AG04450 (cell line): Measurements from ENCODE around the gene LRRFIP2. TPM values are rescaled to one million over a fixed set of nuclear protein-coding genes. Genes with fewer than 3 reads are reported as not detected.
A peak's percentile ranks its signal among the peaks of the same experiment; 100 is the strongest.

Experiments
- CTCF ChIA-PET: fragments of 300-600, 350-600 bp; formaldehyde crosslinking; extraction: SDS; loops from one replicate; lab custom pipeline; 2022; ENCODE audit warnings: antibody characterized with exemption, inconsistent platforms; lab: Charles Lee
- POLR2A ChIA-PET: fragments of 350-600 bp; formaldehyde crosslinking; extraction: SDS; loops from one replicate; lab custom pipeline; 2021; ENCODE audit warnings: antibody characterized with exemption, inconsistent platforms; lab: Yijun Ruan, JAX
- DNase-seq: peaks from one replicate; pipeline ENCODE4 v3.0.0-alpha.2; 2011; ENCODE audit warnings: low read depth, low spot score
- H3K27ac ChIP-seq: one replicate; pipeline ENCODE4 v1.5.1; 2012; ENCODE audit warnings: low read depth, low read length, control low read depth
- H3K27me3 ChIP-seq: one replicate; pipeline ENCODE4 v1.6.0; 2012; ENCODE audit warnings: low read length; ENCODE audit not compliant: control insufficient read depth, insufficient read depth
- H3K4me3 ChIP-seq: 2 replicates; pipeline ENCODE4 v1.5.1; 2011; ENCODE audit warnings: mild to moderate bottlenecking, low read depth, low read length, control low read depth
- H3K9me3 ChIP-seq: 2 replicates; pipeline ENCODE4 v1.5.1; 2012; ENCODE audit warnings: low read length; ENCODE audit not compliant: control insufficient read depth, insufficient read depth
- polyA plus RNA-seq: library from polyadenylated mRNA; depleted of rRNA; stranded (reverse); fragments of >200 nt; gene quantifications from 2 replicates; pipeline ENCODE4 v1.2.3, GENCODE V29; 2011
- TF ChIP-seq, protein P1 (sequence below): IDR thresholded peaks from 2 replicates; pipeline ENCODE4 v1.5.1; 2011; ENCODE audit warnings: low read depth, low read length, control low read depth, inconsistent platforms

LRRFIP2 gene
- polyA plus RNA-seq, 1 experiment, result 52.7 TPM

DNA sequence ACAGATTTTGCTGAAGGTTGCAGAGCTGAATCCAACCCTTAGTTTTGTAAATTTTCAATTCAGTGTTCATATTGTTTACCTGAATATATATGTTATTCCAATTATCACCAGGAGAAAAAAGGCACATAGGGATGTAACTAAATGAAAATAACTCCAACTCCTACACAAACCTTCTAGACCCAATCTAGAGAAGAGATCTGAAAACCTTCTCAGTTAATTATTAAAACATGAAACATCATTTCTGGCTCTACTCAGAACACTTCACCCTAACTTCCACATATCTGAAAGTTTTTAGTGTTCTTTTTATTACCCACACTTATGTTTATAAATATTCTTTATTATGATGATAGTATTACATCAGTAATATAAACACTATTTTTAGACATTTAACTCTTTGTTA is 76.6 kb downstream of the LRRFIP2 start:
- ChIA-PET CTCF (no interaction called here), POLR2A (no interaction called here)
- Histone ChIP-seq H3K27ac (no peak overlapping the region), H3K4me3 (no peak overlapping the region), H3K9me3 (no peaks in the 10 kb centered on the region), H3K27me3 (no peaks in the 10 kb centered on the region)
- no peak for DNase-seq
- TF ChIP-seq, protein P1, sequence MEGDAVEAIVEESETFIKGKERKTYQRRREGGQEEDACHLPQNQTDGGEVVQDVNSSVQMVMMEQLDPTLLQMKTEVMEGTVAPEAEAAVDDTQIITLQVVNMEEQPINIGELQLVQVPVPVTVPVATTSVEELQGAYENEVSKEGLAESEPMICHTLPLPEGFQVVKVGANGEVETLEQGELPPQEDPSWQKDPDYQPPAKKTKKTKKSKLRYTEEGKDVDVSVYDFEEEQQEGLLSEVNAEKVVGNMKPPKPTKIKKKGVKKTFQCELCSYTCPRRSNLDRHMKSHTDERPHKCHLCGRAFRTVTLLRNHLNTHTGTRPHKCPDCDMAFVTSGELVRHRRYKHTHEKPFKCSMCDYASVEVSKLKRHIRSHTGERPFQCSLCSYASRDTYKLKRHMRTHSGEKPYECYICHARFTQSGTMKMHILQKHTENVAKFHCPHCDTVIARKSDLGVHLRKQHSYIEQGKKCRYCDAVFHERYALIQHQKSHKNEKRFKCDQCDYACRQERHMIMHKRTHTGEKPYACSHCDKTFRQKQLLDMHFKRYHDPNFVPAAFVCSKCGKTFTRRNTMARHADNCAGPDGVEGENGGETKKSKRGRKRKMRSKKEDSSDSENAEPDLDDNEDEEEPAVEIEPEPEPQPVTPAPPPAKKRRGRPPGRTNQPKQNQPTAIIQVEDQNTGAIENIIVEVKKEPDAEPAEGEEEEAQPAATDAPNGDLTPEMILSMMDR, result no peak

DNA sequence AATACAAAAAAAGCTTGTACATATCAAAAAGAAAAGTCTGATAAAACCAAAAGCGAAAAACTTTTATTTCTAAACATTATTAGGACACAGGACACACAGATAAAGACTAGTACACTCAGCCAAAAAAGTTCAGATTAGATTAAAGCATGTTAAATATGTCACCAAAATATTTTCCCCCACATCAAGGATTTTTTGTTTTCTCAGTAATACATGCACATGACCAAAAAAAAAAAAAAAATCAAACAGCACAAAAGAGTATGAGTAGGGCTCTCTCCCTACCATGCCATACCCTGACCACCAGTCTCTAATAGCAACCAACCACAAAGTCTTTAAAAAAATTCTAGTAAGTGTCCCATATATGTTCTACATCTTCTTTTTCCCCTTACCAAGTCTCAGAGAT is 77.4 kb downstream of the LRRFIP2 start:
- Histone ChIP-seq H3K4me3 (no peak overlapping the region), H3K27ac (no peak overlapping the region), H3K27me3 (no peaks in the 10 kb centered on the region), H3K9me3 (no peaks in the 10 kb centered on the region)
- CTCF ChIA-PET, result no interaction called here
- POLR2A ChIA-PET, result interaction anchor here (0.6 kb wide), 1 partner anchor 116 kb away, joined by 5 read pairs; no protein-coding TSS in a partner anchor
- DNase-seq, result no peak
- TF ChIP-seq, protein P1, result no peak

DNA sequence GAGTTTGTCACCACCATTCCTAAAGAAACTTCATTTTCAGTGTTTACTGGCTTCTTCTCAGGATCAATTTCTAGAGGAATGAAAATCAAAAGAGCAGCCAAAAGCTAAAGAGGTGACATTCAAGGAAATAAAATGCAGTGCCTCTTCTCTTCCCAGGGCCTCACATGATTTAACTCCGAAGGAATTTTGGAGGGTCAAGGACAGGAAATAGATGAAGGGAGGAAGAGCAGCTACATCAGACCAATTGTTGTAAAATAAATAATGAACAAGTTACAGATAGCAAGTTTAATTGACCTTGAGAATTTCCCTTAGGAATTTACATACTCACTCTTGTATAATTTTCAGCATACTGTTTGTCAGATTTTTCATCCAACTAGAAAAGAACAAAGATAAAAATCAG is 78.1 kb downstream of the LRRFIP2 start:
- Histone ChIP-seq H3K27me3 (no peaks in the 10 kb centered on the region), H3K27ac (no peak overlapping the region), H3K9me3 (no peaks in the 10 kb centered on the region), H3K4me3 (no peak overlapping the region)
- peak; percentile 8 for DNase-seq
- ChIA-PET POLR2A (no interaction called here), CTCF (no interaction called here)
- TF ChIP-seq, protein P1, result no peak

DNA sequence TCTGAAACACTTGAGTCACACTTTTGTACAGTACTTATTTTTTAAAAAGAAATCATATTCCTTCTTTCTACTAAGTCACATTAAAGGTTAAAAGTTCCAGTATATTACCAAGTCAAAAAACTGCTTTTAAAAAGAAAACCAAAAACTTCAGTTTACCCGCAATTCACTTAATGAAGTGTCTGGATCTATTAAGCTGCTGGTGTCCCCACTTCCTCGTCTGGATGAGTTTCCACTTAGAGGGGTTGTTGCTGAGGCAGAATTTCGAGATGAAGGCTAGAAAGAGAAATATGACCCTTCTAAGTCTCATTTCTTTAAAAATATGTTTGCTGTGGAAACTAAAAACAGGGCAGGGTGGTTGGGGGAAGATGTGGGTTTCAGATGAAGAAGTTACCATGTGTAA is 79.7 kb downstream of the LRRFIP2 start:
- ChIA-PET CTCF (no interaction called here), POLR2A (no interaction called here)
- no peak for DNase-seq
- Histone ChIP-seq H3K9me3 (no peaks in the 10 kb centered on the region), H3K27ac (no peak overlapping the region), H3K27me3 (no peaks in the 10 kb centered on the region), H3K4me3 (no peak overlapping the region)
- TF ChIP-seq, protein P1, result no peak

DNA sequence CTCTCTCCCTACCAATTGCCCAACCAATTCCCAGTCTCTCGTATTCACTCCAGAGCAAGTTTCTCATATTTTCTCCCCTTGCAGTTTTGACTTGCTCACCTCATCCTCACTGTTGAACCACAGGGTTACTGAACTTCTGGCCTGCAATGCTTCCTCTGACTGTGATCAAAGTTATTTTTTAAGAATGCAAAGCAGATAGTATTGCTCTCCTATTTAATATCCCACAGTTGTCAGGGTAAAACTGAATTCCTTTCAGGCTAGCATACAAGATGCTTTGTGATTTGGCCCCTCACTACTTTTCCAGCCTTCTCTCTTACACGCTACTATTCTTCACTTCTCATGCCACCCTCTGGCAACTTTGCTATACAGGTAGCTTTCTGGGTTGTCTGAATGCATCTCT is 80.9 kb downstream of the LRRFIP2 start:
- no peak overlapping the region for H3K27ac ChIP-seq
- TF ChIP-seq, protein P1, result no peak
- H3K4me3 ChIP-seq, result no peak overlapping the region
- H3K9me3 ChIP-seq, result no peaks in the 10 kb centered on the region
- no peaks in the 10 kb centered on the region for H3K27me3 ChIP-seq
- no peak for DNase-seq
- ChIA-PET CTCF (interaction anchor here (1.5 kb wide), 1 partner anchor 27 kb away, joined by 3 read pairs; no protein-coding TSS in a partner anchor), POLR2A (no interaction called here)
